HEK293 (cell line): ENCODE measurements around the gene PCGF1.

Source experiments
- CTCF ChIA-PET: fragments of 350-600 bp; formaldehyde crosslinking; extraction: SDS; loops from one replicate; lab custom pipeline; 2021; ENCODE audit warnings: antibody characterized with exemption; lab: Yijun Ruan, JAX
- POLR2A ChIA-PET: fragments of 300-600 bp; formaldehyde crosslinking; extraction: SDS; loops from one replicate; lab custom pipeline; 2020; ENCODE audit warnings: antibody characterized with exemption, inconsistent platforms; lab: Yijun Ruan, JAX
- H3K27ac ChIP-seq: fragments of 200-500 bp; sonication (Bioruptor generic); 2 replicates; pipeline ENCODE4 v1.5.1; 2014; ENCODE audit warnings: low read depth, low read length, control low read depth, inconsistent platforms; ENCODE audit errors: extremely low read depth
- H3K36me3 ChIP-seq, 2 experiments: fragments of 200-500 bp in 1 of 2; sonication (Bioruptor generic) in 1 of 2; 1 replicate in 1 of 2; 2 replicates in 1 of 2; pipeline ENCODE4 v1.5.1; 2014 to 2017; ENCODE audit warnings: inconsistent platforms in 2 of 2, low read length in 2 of 2; ENCODE audit not compliant: control insufficient read depth in 2 of 2, insufficient read depth in 1 of 2
- H3K4me1 ChIP-seq: fragments of 200-500 bp; sonication (Bioruptor generic); 2 replicates; pipeline ENCODE4 v1.5.1; 2014; ENCODE audit warnings: mild to moderate bottlenecking, low read length, inconsistent platforms; ENCODE audit not compliant: control insufficient read depth, insufficient read depth
- H3K4me3 ChIP-seq: 2 replicates; pipeline ENCODE4 v1.5.1; 2011; ENCODE audit warnings: low read depth, mild to moderate bottlenecking, control low read depth, low read length, moderate library complexity
- H3K9me3 ChIP-seq: fragments of 200-500 bp; sonication (Bioruptor generic); 2 replicates; pipeline ENCODE4 v1.5.1; 2014; ENCODE audit warnings: low read depth, low read length, inconsistent platforms; ENCODE audit not compliant: control insufficient read depth, insufficient read depth
- IKZF3 ChIP-seq: fragments of 450-650 bp; IDR thresholded peaks from 2 replicates; pipeline ENCODE4 v1.5.0; 2018; ENCODE audit warnings: missing biosample characterization, mild to moderate bottlenecking, missing genetic modification characterization, moderate library complexity
- KLF1 ChIP-seq: fragments of 450-650 bp; formaldehyde crosslinking; IDR thresholded peaks from 2 replicates; pipeline ENCODE4 v1.5.1; 2016; ENCODE audit warnings: missing biosample characterization, missing genetic modification characterization
- KLF16 ChIP-seq: fragments of 450-650 bp; formaldehyde crosslinking; IDR thresholded peaks from 2 replicates; pipeline ENCODE4 v1.5.1; 2017; ENCODE audit warnings: missing biosample characterization, missing genetic modification characterization
- KLF7 ChIP-seq: fragments of 450-650 bp; formaldehyde crosslinking; IDR thresholded peaks from 2 replicates; pipeline ENCODE4 v1.5.1; 2016; ENCODE audit warnings: missing biosample characterization, missing genetic modification characterization, borderline replicate concordance
- OSR2 ChIP-seq: fragments of 450-650 bp; formaldehyde crosslinking; IDR thresholded peaks from 2 replicates; pipeline ENCODE4 v1.5.1; 2016; ENCODE audit warnings: missing biosample characterization, missing genetic modification characterization
- SP3 ChIP-seq: fragments of 450-650 bp; formaldehyde crosslinking; IDR thresholded peaks from 2 replicates; pipeline ENCODE4 v1.5.1; 2016; ENCODE audit warnings: missing biosample characterization, missing genetic modification characterization
- SP7 ChIP-seq: fragments of 450-650 bp; formaldehyde crosslinking; IDR thresholded peaks from 2 replicates; pipeline ENCODE4 v1.5.1; 2016; ENCODE audit warnings: missing biosample characterization, missing genetic modification characterization
- ZBTB8A ChIP-seq: fragments of 450-650 bp; formaldehyde crosslinking; IDR thresholded peaks from 2 replicates; pipeline ENCODE4 v1.5.1; 2016; ENCODE audit warnings: missing biosample characterization, missing genetic modification characterization
- ZFP41 ChIP-seq: fragments of 450-650 bp; formaldehyde crosslinking; IDR thresholded peaks from 2 replicates; pipeline ENCODE4 v1.5.1; 2016; ENCODE audit warnings: missing biosample characterization, missing genetic modification characterization, borderline replicate concordance
- ZNF324 ChIP-seq: fragments of 450-650 bp; formaldehyde crosslinking; IDR thresholded peaks from 2 replicates; pipeline ENCODE4 v1.5.1; 2016; ENCODE audit warnings: missing biosample characterization, missing genetic modification characterization
- ZNF335 ChIP-seq: fragments of 450-650 bp; formaldehyde crosslinking; conservative IDR thresholded peaks from 2 replicates; pipeline ENCODE4 v1.5.1; 2016; ENCODE audit warnings: missing biosample characterization, missing genetic modification characterization
- ZNF600 ChIP-seq: fragments of 450-650 bp; formaldehyde crosslinking; IDR thresholded peaks from 2 replicates; pipeline ENCODE4 v1.5.1; 2016; ENCODE audit warnings: missing biosample characterization, missing genetic modification characterization
- ZNF610 ChIP-seq: fragments of 450-650 bp; formaldehyde crosslinking; IDR thresholded peaks from 2 replicates; pipeline ENCODE4 v1.5.1; 2016; ENCODE audit warnings: missing biosample characterization, missing genetic modification characterization, borderline replicate concordance
- ZNF654 ChIP-seq: fragments of 450-650 bp; formaldehyde crosslinking; IDR thresholded peaks from 2 replicates; pipeline ENCODE4 v1.5.1; 2016; ENCODE audit warnings: low read depth, missing biosample characterization, missing genetic modification characterization
- ZNF76 ChIP-seq: fragments of 450-650 bp; formaldehyde crosslinking; IDR thresholded peaks from 2 replicates; pipeline ENCODE4; 2016; ENCODE audit warnings: low read depth, missing biosample characterization, missing genetic modification characterization, borderline replicate concordance
- ZNF768 ChIP-seq: fragments of 450-650 bp; formaldehyde crosslinking; IDR thresholded peaks from 2 replicates; pipeline ENCODE4 v1.5.1; 2018; ENCODE audit warnings: missing biosample characterization, mild to moderate bottlenecking, missing genetic modification characterization
- TF ChIP-seq, protein P1 (sequence below): fragments of 450-650 bp; formaldehyde crosslinking; IDR thresholded peaks from 2 replicates; pipeline ENCODE4 v1.5.1; 2016; ENCODE audit warnings: missing biosample characterization, missing genetic modification characterization
- TF ChIP-seq, protein P2 (sequence below): fragments of 450-650 bp; formaldehyde crosslinking; IDR thresholded peaks from 2 replicates; pipeline ENCODE4 v1.5.1; 2016; ENCODE audit warnings: missing biosample characterization, missing genetic modification characterization
- TF ChIP-seq, protein P3 (sequence below): fragments of 450-650 bp; formaldehyde crosslinking; conservative IDR thresholded peaks from 2 replicates; pipeline ENCODE4 v1.5.1; 2016; ENCODE audit warnings: low read depth, missing biosample characterization, missing genetic modification characterization
- TF ChIP-seq, protein P4 (sequence below): fragments of 450-650 bp; formaldehyde crosslinking; IDR thresholded peaks from 2 replicates; pipeline ENCODE4 v1.5.1; 2016; ENCODE audit warnings: missing biosample characterization, missing genetic modification characterization

PCGF1 gene

DNA sequence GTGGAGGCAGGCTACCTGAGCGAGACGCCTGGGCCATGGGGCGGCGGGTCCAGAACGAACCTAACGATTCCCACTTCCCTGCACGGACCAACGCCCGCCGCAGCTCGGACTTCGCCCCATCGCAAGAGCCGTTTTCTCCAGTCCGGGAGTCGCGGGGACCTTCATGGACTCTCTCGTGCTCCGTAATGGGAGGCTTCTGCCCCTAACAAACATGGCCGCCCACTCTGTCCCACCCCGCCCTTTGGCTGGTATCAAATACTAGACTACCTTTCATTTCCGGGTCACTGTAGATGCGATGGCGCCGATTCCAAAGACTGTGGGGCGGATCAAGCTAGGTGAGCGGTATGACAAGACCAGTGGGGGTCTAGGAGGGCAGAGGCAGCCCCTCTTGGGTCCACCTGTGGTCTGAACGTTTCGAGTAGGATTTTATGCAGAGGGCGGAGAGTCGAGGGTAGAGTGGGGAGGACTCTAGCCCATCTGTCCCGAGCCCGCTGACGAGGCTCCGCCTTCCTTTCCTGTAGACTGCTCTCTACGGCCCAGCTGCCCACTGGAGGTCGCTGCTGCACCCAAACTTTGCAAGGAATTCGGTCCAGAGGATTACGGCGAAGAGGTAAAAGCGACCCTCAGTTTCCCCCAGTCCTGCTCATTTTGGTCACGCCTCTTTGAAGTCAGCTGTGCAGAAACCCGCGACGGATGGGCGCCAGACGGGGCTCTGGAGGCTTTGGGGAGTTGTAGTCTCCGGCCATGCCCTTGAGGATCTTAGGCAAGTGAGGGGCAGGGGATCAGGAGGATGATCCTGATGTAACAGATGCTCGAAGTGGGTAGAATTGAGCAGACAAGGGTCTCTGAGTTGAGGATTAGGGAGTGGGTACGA, 24.5 kb downstream of the PCGF1 start, which contains the start of the genes CCDC142 and TTC31 (continued):
- TF ChIP-seq, protein P1, sequence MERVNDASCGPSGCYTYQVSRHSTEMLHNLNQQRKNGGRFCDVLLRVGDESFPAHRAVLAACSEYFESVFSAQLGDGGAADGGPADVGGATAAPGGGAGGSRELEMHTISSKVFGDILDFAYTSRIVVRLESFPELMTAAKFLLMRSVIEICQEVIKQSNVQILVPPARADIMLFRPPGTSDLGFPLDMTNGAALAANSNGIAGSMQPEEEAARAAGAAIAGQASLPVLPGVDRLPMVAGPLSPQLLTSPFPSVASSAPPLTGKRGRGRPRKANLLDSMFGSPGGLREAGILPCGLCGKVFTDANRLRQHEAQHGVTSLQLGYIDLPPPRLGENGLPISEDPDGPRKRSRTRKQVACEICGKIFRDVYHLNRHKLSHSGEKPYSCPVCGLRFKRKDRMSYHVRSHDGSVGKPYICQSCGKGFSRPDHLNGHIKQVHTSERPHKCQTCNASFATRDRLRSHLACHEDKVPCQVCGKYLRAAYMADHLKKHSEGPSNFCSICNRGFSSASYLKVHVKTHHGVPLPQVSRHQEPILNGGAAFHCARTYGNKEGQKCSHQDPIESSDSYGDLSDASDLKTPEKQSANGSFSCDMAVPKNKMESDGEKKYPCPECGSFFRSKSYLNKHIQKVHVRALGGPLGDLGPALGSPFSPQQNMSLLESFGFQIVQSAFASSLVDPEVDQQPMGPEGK (tag by site-specific recombination), result peak; percentile 77
- TF ChIP-seq ZNF335 (tag by site-specific recombination) (peak; percentile 92), ZNF600 (peak; percentile 67; the same call in 1 of the 2 replicates), SP3 (tag by site-specific recombination) (peak; percentile 95), KLF16 (tag by site-specific recombination) (0 out of 2 replicates have a peak, but pooled peaks have one; percentile 28), OSR2 (tag by site-specific recombination) (no peak), IKZF3 (tag by site-specific recombination) (0 out of 2 replicates have a peak, but pooled peaks have one; percentile 35), ZBTB8A (tag by site-specific recombination) (peak; percentile 78), ZNF324 (tag by site-specific recombination) (peak; percentile 22; the same call in 1 of the 2 replicates), KLF1 (tag by site-specific recombination) (peak; percentile 42), ZNF654 (tag by site-specific recombination) (peak; percentile 71), SP7 (tag by site-specific recombination) (0 out of 2 replicates have a peak, but pooled peaks have one; percentile 35), KLF7 (0 out of 2 replicates have a peak, but pooled peaks have one; percentile 84)
- TF ChIP-seq, protein P2, sequence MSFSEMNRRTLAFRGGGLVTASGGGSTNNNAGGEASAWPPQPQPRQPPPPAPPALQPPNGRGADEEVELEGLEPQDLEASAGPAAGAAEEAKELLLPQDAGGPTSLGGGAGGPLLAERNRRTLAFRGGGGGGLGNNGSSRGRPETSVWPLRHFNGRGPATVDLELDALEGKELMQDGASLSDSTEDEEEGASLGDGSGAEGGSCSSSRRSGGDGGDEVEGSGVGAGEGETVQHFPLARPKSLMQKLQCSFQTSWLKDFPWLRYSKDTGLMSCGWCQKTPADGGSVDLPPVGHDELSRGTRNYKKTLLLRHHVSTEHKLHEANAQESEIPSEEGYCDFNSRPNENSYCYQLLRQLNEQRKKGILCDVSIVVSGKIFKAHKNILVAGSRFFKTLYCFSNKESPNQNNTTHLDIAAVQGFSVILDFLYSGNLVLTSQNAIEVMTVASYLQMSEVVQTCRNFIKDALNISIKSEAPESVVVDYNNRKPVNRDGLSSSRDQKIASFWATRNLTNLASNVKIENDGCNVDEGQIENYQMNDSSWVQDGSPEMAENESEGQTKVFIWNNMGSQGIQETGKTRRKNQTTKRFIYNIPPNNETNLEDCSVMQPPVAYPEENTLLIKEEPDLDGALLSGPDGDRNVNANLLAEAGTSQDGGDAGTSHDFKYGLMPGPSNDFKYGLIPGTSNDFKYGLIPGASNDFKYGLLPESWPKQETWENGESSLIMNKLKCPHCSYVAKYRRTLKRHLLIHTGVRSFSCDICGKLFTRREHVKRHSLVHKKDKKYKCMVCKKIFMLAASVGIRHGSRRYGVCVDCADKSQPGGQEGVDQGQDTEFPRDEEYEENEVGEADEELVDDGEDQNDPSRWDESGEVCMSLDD (tag by site-specific recombination), result 0 out of 2 replicates have a peak, but pooled peaks have one; percentile 34
- TF ChIP-seq, protein P3, sequence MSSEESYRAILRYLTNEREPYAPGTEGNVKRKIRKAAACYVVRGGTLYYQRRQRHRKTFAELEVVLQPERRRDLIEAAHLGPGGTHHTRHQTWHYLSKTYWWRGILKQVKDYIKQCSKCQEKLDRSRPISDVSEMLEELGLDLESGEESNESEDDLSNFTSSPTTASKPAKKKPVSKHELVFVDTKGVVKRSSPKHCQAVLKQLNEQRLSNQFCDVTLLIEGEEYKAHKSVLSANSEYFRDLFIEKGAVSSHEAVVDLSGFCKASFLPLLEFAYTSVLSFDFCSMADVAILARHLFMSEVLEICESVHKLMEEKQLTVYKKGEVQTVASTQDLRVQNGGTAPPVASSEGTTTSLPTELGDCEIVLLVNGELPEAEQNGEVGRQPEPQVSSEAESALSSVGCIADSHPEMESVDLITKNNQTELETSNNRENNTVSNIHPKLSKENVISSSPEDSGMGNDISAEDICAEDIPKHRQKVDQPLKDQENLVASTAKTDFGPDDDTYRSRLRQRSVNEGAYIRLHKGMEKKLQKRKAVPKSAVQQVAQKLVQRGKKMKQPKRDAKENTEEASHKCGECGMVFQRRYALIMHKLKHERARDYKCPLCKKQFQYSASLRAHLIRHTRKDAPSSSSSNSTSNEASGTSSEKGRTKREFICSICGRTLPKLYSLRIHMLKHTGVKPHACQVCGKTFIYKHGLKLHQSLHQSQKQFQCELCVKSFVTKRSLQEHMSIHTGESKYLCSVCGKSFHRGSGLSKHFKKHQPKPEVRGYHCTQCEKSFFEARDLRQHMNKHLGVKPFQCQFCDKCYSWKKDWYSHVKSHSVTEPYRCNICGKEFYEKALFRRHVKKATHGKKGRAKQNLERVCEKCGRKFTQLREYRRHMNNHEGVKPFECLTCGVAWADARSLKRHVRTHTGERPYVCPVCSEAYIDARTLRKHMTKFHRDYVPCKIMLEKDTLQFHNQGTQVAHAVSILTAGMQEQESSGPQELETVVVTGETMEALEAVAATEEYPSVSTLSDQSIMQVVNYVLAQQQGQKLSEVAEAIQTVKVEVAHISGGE, result peak; percentile 89

DNA sequence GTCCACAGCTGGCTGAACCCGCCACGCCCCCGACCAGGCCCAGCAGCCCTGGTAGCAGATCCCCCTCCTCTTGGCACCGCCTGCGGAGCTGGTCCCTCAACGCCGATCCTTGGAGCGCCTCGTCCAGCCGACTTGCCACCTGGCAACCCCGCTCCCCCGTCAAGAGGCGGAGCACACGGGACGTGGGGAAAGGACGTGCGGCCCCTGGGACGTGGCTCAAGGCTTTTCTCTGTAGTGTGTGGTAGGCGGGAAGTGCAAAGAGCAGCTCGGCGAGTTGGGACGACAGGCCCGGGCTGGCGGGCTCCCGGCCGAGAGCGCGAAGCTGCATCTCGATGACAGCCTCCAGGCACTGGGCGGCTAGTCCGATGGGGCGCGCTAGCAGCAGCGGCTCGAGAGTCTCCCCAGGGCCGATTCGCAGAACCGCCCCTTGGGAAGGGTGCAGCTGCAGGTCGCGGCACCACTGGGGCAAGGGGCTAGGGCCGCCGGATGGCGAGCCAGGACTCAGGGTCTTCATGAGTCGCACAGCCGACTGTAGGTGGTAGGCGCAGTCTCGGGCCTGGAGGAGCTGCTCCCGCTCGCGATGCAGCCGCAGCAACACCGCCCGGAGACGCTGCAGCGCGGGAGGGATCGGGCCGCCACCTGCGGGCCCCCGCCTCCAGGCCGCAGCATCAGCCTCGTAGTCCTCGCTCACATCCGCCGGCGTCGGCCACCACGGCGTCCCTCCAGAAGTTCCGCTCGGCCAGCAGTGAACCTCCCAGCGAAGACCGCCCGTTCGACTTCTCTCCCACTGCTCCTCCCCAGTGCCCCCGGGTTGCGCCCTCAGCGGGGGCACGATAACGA, 25.3 kb downstream of the PCGF1 start:
- Histone ChIP-seq H3K36me3 (peaks cover 50 to 54% of the 10 kb centered on the region in 2 experiments), H3K4me3 (peak overlapping the region; percentile 92), H3K27ac (peak overlapping the region; percentile 74), H3K4me1 (no peaks in the 10 kb centered on the region), H3K9me3 (no peaks in the 10 kb centered on the region)
- ChIA-PET POLR2A (interaction anchor here (0.8 to 4.0 kb wide), 19 partner anchors 10 to 745 kb away, joined by 3 to 37 read pairs (median 4); partner anchors contain the start of genes AUP1, DQX1, HTRA2 and INO80B), CTCF (interaction anchor here (0.8 to 5.0 kb wide), 15 partner anchors 9 to 119 kb away, joined by 3 to 72 read pairs (median 4); partner anchors contain the start of genes AUP1, HTRA2 and MRPL53)
- TF ChIP-seq ZNF76 (no peak), ZNF610 (tag by site-specific recombination) (no peak), ZFP41 (no peak), ZNF768 (tag by site-specific recombination) (no peak)
- TF ChIP-seq, protein P2 (tag by site-specific recombination), result no peak; the same call in 1 of the 2 replicates
- TF ChIP-seq, protein P4, sequence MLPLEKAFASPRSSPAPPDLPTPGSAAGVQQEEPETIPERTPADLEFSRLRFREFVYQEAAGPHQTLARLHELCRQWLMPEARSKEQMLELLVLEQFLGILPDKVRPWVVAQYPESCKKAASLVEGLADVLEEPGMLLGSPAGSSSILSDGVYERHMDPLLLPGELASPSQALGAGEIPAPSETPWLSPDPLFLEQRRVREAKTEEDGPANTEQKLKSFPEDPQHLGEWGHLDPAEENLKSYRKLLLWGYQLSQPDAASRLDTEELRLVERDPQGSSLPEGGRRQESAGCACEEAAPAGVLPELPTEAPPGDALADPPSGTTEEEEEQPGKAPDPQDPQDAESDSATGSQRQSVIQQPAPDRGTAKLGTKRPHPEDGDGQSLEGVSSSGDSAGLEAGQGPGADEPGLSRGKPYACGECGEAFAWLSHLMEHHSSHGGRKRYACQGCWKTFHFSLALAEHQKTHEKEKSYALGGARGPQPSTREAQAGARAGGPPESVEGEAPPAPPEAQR, result no peak
